GM23338 (cell line): ENCODE results near the gene PER2. TPM values are rescaled to one million over a fixed set of nuclear protein-coding genes. Genes with fewer than 3 reads are reported as not detected.

Experiments
- ATAC-seq: fragments of 200-7000 bp; cut with Tn5 transposase; 3 replicates; pipeline ENCODE4 v1.9.1; 2020
- DNase-seq: peaks from one replicate; pipeline ENCODE4 v3.0.0-alpha.2; 2015; ENCODE audit warnings: low spot score
- H2AFZ ChIP-seq: fragments of 200-600 bp; sonication (generic); 2 replicates; pipeline ENCODE4 v1.8.0; 2016; ENCODE audit warnings: antibody characterized with exemption, mild to moderate bottlenecking, moderate library complexity
- H3F3A ChIP-seq: fragments of 200-600 bp; sonication (generic); replicated peaks from 2 replicates; pipeline ENCODE4 v1.8.0; 2017; ENCODE audit warnings: antibody characterized with exemption, mixed run types, low read depth
- H3K27ac ChIP-seq: fragments of 200-600 bp; sonication (generic); 2 replicates; pipeline ENCODE4 v1.6.1; 2016; ENCODE audit warnings: low read depth
- H3K27me3 ChIP-seq: fragments of 200-600 bp; sonication (generic); 2 replicates; pipeline ENCODE4 v1.8.0; 2016; ENCODE audit warnings: mild to moderate bottlenecking, mixed run types, moderate library complexity; ENCODE audit not compliant: insufficient read depth
- H3K36me3 ChIP-seq: fragments of 200-600 bp; sonication (generic); 2 replicates; pipeline ENCODE4 v1.8.0; 2016; ENCODE audit warnings: mild to moderate bottlenecking; ENCODE audit not compliant: insufficient read depth
- H3K4me1 ChIP-seq: fragments of 200-600 bp; sonication (generic); 2 replicates; pipeline ENCODE4 v1.8.0; 2016; ENCODE audit warnings: mild to moderate bottlenecking, moderate library complexity; ENCODE audit not compliant: insufficient read depth
- H3K4me2 ChIP-seq: fragments of 200-600 bp; sonication (generic); 2 replicates; pipeline ENCODE4 v1.7.1; 2017; ENCODE audit warnings: mixed run types
- H3K4me3 ChIP-seq: fragments of 200-600 bp; sonication (generic); 2 replicates; pipeline ENCODE4 v1.6.1; 2016; ENCODE audit warnings: mixed run types
- H3K79me2 ChIP-seq: fragments of 200-600 bp; sonication (generic); replicated peaks from 2 replicates; pipeline ENCODE4 v1.8.0; 2017; ENCODE audit warnings: mild to moderate bottlenecking; ENCODE audit not compliant: insufficient read depth
- H3K9me2 ChIP-seq: fragments of 200-600 bp; sonication (generic); 2 replicates; pipeline ENCODE4 v1.8.0; 2017; ENCODE audit not compliant: insufficient read depth
- H4K20me1 ChIP-seq: fragments of 200-600 bp; sonication (generic); replicated peaks from 2 replicates; pipeline ENCODE4 v1.8.0; 2017; ENCODE audit warnings: mild to moderate bottlenecking; ENCODE audit not compliant: insufficient read depth
- H3K27ac Mint-ChIP-seq: 2 replicates; pipeline ENCODE4 v1.8.0; 2020; ENCODE audit warnings: inconsistent platforms, mild to moderate bottlenecking, moderate library complexity, mixed read lengths
- H3K27me3 Mint-ChIP-seq: 3 replicates; pipeline ENCODE4 v1.8.0; 2022; ENCODE audit warnings: low read depth, mild to moderate bottlenecking, moderate library complexity, mixed read lengths, inconsistent platforms; ENCODE audit not compliant: insufficient read depth, poor library complexity
- H3K36me3 Mint-ChIP-seq: 3 replicates; pipeline ENCODE4 v1.8.0; 2021; ENCODE audit warnings: low read depth, mild to moderate bottlenecking, inconsistent platforms, moderate library complexity, mixed read lengths
- H3K4me1 Mint-ChIP-seq: 3 replicates; pipeline ENCODE4 v1.8.0; 2020; ENCODE audit warnings: mild to moderate bottlenecking, inconsistent platforms, mixed read lengths
- H3K4me3 Mint-ChIP-seq: 3 replicates; pipeline ENCODE4 v1.8.0; 2021; ENCODE audit warnings: moderate library complexity, mild to moderate bottlenecking, inconsistent platforms, mixed read lengths
- H3K9me3 Mint-ChIP-seq: 3 replicates; pipeline ENCODE4 v1.8.0; 2020; ENCODE audit warnings: moderate library complexity, mild to moderate bottlenecking, inconsistent platforms, mixed read lengths
- CREB1 ChIP-seq: fragments of 250-450 bp; sonication (Bioruptor Pico); IDR thresholded peaks from 2 replicates; pipeline ENCODE4 v1.5.0; 2020; ENCODE audit warnings: low read depth, mild to moderate bottlenecking, moderate library complexity
- EZH2phosphoT487 ChIP-seq: fragments of 200-600 bp; sonication (generic); IDR thresholded peaks from one replicate; pipeline ENCODE4 v1.8.1; 2018; ENCODE audit warnings: antibody characterized with exemption; ENCODE audit not compliant: unreplicated experiment
- JUNB ChIP-seq: IDR thresholded peaks from one replicate; pipeline ENCODE4 v1.6.1; 2016; ENCODE audit warnings: antibody characterized with exemption; ENCODE audit not compliant: unreplicated experiment
- polyA plus RNA-seq: library from polyadenylated mRNA; unstranded; fragments of >200 nt; fragmentation: Nextera tagmentation; extraction: Ambion mirVana; gene quantifications from 2 replicates; pipeline ENCODE4 v1.2.1, GENCODE V29; 2016
- total RNA-seq: library from RNA; depleted of rRNA; stranded (reverse); fragments of >200 nt; shearing (Covaris generic); gene quantifications from 2 replicates; pipeline ENCODE4 v1.2.3, GENCODE V29; 2014
- TF ChIP-seq, protein P1 (sequence below), 2 experiments: fragments of 200-600 bp in 1 of 2; sonication (generic) in 1 of 2; conservative IDR thresholded peaks; 2 replicates each; pipeline versions ENCODE4 v1.5.1 to v1.6.1; 2016 to 2017; ENCODE audit warnings: antibody characterized with exemption in 2 of 2, low read depth in 2 of 2, mild to moderate bottlenecking in 2 of 2, moderate library complexity in 1 of 2
- TF ChIP-seq, protein P2 (sequence below): IDR thresholded peaks from one replicate; pipeline ENCODE4 v1.6.1; 2018; ENCODE audit warnings: antibody characterized with exemption; ENCODE audit not compliant: unreplicated experiment
- TF ChIP-seq, protein P3 (sequence below): fragments of 250-450 bp; sonication (Bioruptor Pico); IDR thresholded peaks from 2 replicates; pipeline ENCODE4 v1.5.0; 2020; ENCODE audit warnings: mild to moderate bottlenecking, moderate library complexity

The PER2 gene
- total and polyA plus RNA-seq, 2 experiments from 2014 or later = 2.2 to 4.6 TPM

DNA sequence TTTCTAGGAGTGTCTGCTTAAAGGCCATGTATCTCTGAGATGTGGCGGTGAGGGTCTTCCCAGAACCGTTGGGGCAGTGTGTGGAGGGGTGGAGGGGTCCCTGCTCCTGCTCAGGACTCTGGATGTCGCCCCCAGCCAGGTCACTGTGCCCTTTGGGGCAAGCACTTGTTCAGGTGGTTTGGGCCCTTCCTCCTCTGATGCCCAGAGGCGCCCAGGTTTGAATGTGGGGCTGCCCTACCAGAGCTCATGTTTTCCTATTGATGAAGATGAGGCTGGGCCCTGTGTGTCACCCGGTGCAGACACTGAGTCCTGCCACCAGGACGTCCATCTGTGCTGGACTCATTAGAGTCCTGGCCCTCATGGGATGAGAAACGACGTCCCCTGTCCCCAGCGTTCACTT is 14.3 kb upstream of the PER2 start:
- Histone ChIP-seq H3K4me2 (no peak overlapping the region), H4K20me1 (no peaks in the 10 kb centered on the region), H3K4me1 (no peaks in the 10 kb centered on the region), H3K4me3 (no peak overlapping the region), H3K36me3 (no peaks in the 10 kb centered on the region), H3K27ac (no peak overlapping the region), H3K27me3 (no peaks in the 10 kb centered on the region), H3F3A (no peaks in the 10 kb centered on the region), H3K9me2 (no peaks in the 10 kb centered on the region), H3K79me2 (no peaks in the 10 kb centered on the region), H2AFZ (peak overlapping the region; percentile 78; the same call in 1 of the 2 replicates)
- no peaks in the 10 kb centered on the region for H3K36me3 Mint-ChIP-seq
- H3K4me1 Mint-ChIP-seq = peaks cover 5% of the 10 kb centered on the region
- H3K4me3 Mint-ChIP-seq = no peak overlapping the region
- DNase-seq (no peak), ATAC-seq (peak; percentile 28; the same call in 1 of the 3 replicates)
- H3K9me3 Mint-ChIP-seq = no peaks in the 10 kb centered on the region
- peaks cover 3% of the 10 kb centered on the region for H3K27me3 Mint-ChIP-seq
- TF ChIP-seq EZH2phosphoT487 = no peak
- TF ChIP-seq, protein P1, sequence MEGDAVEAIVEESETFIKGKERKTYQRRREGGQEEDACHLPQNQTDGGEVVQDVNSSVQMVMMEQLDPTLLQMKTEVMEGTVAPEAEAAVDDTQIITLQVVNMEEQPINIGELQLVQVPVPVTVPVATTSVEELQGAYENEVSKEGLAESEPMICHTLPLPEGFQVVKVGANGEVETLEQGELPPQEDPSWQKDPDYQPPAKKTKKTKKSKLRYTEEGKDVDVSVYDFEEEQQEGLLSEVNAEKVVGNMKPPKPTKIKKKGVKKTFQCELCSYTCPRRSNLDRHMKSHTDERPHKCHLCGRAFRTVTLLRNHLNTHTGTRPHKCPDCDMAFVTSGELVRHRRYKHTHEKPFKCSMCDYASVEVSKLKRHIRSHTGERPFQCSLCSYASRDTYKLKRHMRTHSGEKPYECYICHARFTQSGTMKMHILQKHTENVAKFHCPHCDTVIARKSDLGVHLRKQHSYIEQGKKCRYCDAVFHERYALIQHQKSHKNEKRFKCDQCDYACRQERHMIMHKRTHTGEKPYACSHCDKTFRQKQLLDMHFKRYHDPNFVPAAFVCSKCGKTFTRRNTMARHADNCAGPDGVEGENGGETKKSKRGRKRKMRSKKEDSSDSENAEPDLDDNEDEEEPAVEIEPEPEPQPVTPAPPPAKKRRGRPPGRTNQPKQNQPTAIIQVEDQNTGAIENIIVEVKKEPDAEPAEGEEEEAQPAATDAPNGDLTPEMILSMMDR (conservative IDR thresholded peaks at IDR 0.05; ENCODE audit: low read depth in 2 of 2) = 0 out of 4 replicates have a peak, but pooled peaks of 1 of the 2 experiments have one; percentile 9
- no peak for TF ChIP-seq CREB1 (CRISPR knock-in tag)
- TF ChIP-seq, protein P2, sequence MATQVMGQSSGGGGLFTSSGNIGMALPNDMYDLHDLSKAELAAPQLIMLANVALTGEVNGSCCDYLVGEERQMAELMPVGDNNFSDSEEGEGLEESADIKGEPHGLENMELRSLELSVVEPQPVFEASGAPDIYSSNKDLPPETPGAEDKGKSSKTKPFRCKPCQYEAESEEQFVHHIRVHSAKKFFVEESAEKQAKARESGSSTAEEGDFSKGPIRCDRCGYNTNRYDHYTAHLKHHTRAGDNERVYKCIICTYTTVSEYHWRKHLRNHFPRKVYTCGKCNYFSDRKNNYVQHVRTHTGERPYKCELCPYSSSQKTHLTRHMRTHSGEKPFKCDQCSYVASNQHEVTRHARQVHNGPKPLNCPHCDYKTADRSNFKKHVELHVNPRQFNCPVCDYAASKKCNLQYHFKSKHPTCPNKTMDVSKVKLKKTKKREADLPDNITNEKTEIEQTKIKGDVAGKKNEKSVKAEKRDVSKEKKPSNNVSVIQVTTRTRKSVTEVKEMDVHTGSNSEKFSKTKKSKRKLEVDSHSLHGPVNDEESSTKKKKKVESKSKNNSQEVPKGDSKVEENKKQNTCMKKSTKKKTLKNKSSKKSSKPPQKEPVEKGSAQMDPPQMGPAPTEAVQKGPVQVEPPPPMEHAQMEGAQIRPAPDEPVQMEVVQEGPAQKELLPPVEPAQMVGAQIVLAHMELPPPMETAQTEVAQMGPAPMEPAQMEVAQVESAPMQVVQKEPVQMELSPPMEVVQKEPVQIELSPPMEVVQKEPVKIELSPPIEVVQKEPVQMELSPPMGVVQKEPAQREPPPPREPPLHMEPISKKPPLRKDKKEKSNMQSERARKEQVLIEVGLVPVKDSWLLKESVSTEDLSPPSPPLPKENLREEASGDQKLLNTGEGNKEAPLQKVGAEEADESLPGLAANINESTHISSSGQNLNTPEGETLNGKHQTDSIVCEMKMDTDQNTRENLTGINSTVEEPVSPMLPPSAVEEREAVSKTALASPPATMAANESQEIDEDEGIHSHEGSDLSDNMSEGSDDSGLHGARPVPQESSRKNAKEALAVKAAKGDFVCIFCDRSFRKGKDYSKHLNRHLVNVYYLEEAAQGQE = no peak
- TF ChIP-seq, protein P3, sequence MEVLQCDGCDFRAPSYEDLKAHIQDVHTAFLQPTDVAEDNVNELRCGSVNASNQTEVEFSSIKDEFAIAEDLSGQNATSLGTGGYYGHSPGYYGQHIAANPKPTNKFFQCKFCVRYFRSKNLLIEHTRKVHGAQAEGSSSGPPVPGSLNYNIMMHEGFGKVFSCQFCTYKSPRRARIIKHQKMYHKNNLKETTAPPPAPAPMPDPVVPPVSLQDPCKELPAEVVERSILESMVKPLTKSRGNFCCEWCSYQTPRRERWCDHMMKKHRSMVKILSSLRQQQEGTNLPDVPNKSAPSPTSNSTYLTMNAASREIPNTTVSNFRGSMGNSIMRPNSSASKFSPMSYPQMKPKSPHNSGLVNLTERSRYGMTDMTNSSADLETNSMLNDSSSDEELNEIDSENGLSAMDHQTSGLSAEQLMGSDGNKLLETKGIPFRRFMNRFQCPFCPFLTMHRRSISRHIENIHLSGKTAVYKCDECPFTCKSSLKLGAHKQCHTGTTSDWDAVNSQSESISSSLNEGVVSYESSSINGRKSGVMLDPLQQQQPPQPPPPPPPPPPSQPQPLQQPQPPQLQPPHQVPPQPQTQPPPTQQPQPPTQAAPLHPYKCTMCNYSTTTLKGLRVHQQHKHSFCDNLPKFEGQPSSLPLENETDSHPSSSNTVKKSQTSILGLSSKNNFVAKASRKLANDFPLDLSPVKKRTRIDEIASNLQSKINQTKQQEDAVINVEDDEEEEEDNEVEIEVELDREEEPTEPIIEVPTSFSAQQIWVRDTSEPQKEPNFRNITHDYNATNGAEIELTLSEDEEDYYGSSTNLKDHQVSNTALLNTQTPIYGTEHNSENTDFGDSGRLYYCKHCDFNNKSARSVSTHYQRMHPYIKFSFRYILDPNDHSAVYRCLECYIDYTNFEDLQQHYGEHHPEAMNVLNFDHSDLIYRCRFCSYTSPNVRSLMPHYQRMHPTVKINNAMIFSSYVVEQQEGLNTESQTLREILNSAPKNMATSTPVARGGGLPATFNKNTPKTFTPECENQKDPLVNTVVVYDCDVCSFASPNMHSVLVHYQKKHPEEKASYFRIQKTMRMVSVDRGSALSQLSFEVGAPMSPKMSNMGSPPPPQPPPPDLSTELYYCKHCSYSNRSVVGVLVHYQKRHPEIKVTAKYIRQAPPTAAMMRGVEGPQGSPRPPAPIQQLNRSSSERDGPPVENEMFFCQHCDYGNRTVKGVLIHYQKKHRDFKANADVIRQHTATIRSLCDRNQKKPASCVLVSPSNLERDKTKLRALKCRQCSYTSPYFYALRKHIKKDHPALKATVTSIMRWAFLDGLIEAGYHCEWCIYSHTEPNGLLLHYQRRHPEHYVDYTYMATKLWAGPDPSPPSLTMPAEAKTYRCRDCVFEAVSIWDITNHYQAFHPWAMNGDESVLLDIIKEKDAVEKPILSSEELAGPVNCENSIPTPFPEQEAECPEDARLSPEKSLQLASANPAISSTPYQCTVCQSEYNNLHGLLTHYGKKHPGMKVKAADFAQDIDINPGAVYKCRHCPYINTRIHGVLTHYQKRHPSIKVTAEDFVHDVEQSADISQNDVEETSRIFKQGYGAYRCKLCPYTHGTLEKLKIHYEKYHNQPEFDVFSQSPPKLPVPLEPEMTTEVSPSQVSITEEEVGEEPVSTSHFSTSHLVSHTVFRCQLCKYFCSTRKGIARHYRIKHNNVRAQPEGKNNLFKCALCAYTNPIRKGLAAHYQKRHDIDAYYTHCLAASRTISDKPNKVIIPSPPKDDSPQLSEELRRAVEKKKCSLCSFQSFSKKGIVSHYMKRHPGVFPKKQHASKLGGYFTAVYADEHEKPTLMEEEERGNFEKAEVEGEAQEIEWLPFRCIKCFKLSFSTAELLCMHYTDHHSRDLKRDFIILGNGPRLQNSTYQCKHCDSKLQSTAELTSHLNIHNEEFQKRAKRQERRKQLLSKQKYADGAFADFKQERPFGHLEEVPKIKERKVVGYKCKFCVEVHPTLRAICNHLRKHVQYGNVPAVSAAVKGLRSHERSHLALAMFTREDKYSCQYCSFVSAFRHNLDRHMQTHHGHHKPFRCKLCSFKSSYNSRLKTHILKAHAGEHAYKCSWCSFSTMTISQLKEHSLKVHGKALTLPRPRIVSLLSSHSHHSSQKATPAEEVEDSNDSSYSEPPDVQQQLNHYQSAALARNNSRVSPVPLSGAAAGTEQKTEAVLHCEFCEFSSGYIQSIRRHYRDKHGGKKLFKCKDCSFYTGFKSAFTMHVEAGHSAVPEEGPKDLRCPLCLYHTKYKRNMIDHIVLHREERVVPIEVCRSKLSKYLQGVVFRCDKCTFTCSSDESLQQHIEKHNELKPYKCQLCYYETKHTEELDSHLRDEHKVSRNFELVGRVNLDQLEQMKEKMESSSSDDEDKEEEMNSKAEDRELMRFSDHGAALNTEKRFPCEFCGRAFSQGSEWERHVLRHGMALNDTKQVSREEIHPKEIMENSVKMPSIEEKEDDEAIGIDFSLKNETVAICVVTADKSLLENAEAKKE = no peak
- TF ChIP-seq JUNB = no peak
- H3K27ac Mint-ChIP-seq = no peak overlapping the region
